GM23338 (cell line): ENCODE measurements around the gene HDAC9. TPM values are rescaled to one million over a fixed set of nuclear protein-coding genes. Genes with fewer than 3 reads are reported as not detected.

Experiments
- ATAC-seq: fragments of 200-7000 bp; cut with Tn5 transposase; 3 replicates; pipeline ENCODE4 v1.9.1; 2020
- DNase-seq: peaks from one replicate; pipeline ENCODE4 v3.0.0-alpha.2; 2015; ENCODE audit warnings: low spot score
- H2AFZ ChIP-seq: fragments of 200-600 bp; sonication (generic); 2 replicates; pipeline ENCODE4 v1.8.0; 2016; ENCODE audit warnings: antibody characterized with exemption, mild to moderate bottlenecking, moderate library complexity
- H3F3A ChIP-seq: fragments of 200-600 bp; sonication (generic); replicated peaks from 2 replicates; pipeline ENCODE4 v1.8.0; 2017; ENCODE audit warnings: antibody characterized with exemption, mixed run types, low read depth
- H3K27ac ChIP-seq: fragments of 200-600 bp; sonication (generic); 2 replicates; pipeline ENCODE4 v1.6.1; 2016; ENCODE audit warnings: low read depth
- H3K27me3 ChIP-seq: fragments of 200-600 bp; sonication (generic); 2 replicates; pipeline ENCODE4 v1.8.0; 2016; ENCODE audit warnings: mild to moderate bottlenecking, mixed run types, moderate library complexity; ENCODE audit not compliant: insufficient read depth
- H3K36me3 ChIP-seq: fragments of 200-600 bp; sonication (generic); 2 replicates; pipeline ENCODE4 v1.8.0; 2016; ENCODE audit warnings: mild to moderate bottlenecking; ENCODE audit not compliant: insufficient read depth
- H3K4me1 ChIP-seq: fragments of 200-600 bp; sonication (generic); 2 replicates; pipeline ENCODE4 v1.8.0; 2016; ENCODE audit warnings: mild to moderate bottlenecking, moderate library complexity; ENCODE audit not compliant: insufficient read depth
- H3K4me2 ChIP-seq: fragments of 200-600 bp; sonication (generic); 2 replicates; pipeline ENCODE4 v1.7.1; 2017; ENCODE audit warnings: mixed run types
- H3K4me3 ChIP-seq: fragments of 200-600 bp; sonication (generic); 2 replicates; pipeline ENCODE4 v1.6.1; 2016; ENCODE audit warnings: mixed run types
- H3K79me2 ChIP-seq: fragments of 200-600 bp; sonication (generic); replicated peaks from 2 replicates; pipeline ENCODE4 v1.8.0; 2017; ENCODE audit warnings: mild to moderate bottlenecking; ENCODE audit not compliant: insufficient read depth
- H3K9me2 ChIP-seq: fragments of 200-600 bp; sonication (generic); 2 replicates; pipeline ENCODE4 v1.8.0; 2017; ENCODE audit not compliant: insufficient read depth
- H4K20me1 ChIP-seq: fragments of 200-600 bp; sonication (generic); replicated peaks from 2 replicates; pipeline ENCODE4 v1.8.0; 2017; ENCODE audit warnings: mild to moderate bottlenecking; ENCODE audit not compliant: insufficient read depth
- H3K27ac Mint-ChIP-seq: 2 replicates; pipeline ENCODE4 v1.8.0; 2020; ENCODE audit warnings: inconsistent platforms, mild to moderate bottlenecking, moderate library complexity, mixed read lengths
- H3K27me3 Mint-ChIP-seq: 3 replicates; pipeline ENCODE4 v1.8.0; 2022; ENCODE audit warnings: low read depth, mild to moderate bottlenecking, moderate library complexity, mixed read lengths, inconsistent platforms; ENCODE audit not compliant: insufficient read depth, poor library complexity
- H3K36me3 Mint-ChIP-seq: 3 replicates; pipeline ENCODE4 v1.8.0; 2021; ENCODE audit warnings: low read depth, mild to moderate bottlenecking, inconsistent platforms, moderate library complexity, mixed read lengths
- H3K4me1 Mint-ChIP-seq: 3 replicates; pipeline ENCODE4 v1.8.0; 2020; ENCODE audit warnings: mild to moderate bottlenecking, inconsistent platforms, mixed read lengths
- H3K4me3 Mint-ChIP-seq: 3 replicates; pipeline ENCODE4 v1.8.0; 2021; ENCODE audit warnings: moderate library complexity, mild to moderate bottlenecking, inconsistent platforms, mixed read lengths
- H3K9me3 Mint-ChIP-seq: 3 replicates; pipeline ENCODE4 v1.8.0; 2020; ENCODE audit warnings: moderate library complexity, mild to moderate bottlenecking, inconsistent platforms, mixed read lengths
- CTCF ChIP-seq, 2 experiments: fragments of 200-600 bp in 1 of 2; sonication (generic) in 1 of 2; conservative IDR thresholded peaks; 2 replicates each; pipeline versions ENCODE4 v1.5.1 to v1.6.1; 2016 to 2017; ENCODE audit warnings: antibody characterized with exemption in 2 of 2, low read depth in 2 of 2, mild to moderate bottlenecking in 2 of 2, moderate library complexity in 1 of 2
- ETS1 ChIP-seq: IDR thresholded peaks from 2 replicates; pipeline ENCODE4 v1.6.1; 2016; ENCODE audit warnings: antibody characterized with exemption
- EZH2 ChIP-seq: fragments of 200-600 bp; sonication (generic); IDR thresholded peaks from one replicate; pipeline ENCODE4 v1.8.0; 2017; ENCODE audit warnings: antibody characterized with exemption, mild to moderate bottlenecking, low read depth; ENCODE audit not compliant: unreplicated experiment
- JUNB ChIP-seq: IDR thresholded peaks from one replicate; pipeline ENCODE4 v1.6.1; 2016; ENCODE audit warnings: antibody characterized with exemption; ENCODE audit not compliant: unreplicated experiment
- NANOG ChIP-seq: IDR thresholded peaks from 2 replicates; pipeline ENCODE4 v1.6.1; 2016; ENCODE audit warnings: antibody characterized with exemption, borderline replicate concordance
- POLR2AphosphoS5 ChIP-seq: IDR thresholded peaks from 2 replicates; pipeline ENCODE4 v1.6.1; 2016; ENCODE audit warnings: antibody characterized with exemption, low read depth
- REST ChIP-seq: IDR thresholded peaks from one replicate; pipeline ENCODE4 v1.6.1; 2018; ENCODE audit warnings: antibody characterized with exemption; ENCODE audit not compliant: unreplicated experiment
- STAT1 ChIP-seq: IDR thresholded peaks from one replicate; pipeline ENCODE4 v1.6.1; 2016; ENCODE audit warnings: antibody characterized with exemption; ENCODE audit not compliant: unreplicated experiment
- ZNF114 ChIP-seq: fragments of 250-450 bp; sonication (Bioruptor Pico); IDR thresholded peaks from 2 replicates; pipeline ENCODE4 v1.5.0; 2020; ENCODE audit warnings: mild to moderate bottlenecking, moderate library complexity
- ZNF331 ChIP-seq: fragments of 250-450 bp; sonication (Bioruptor Pico); IDR thresholded peaks from 2 replicates; pipeline ENCODE4 v1.5.0; 2020; ENCODE audit warnings: low read depth, mild to moderate bottlenecking, moderate library complexity
- polyA plus RNA-seq: library from polyadenylated mRNA; unstranded; fragments of >200 nt; fragmentation: Nextera tagmentation; extraction: Ambion mirVana; gene quantifications from 2 replicates; pipeline ENCODE4 v1.2.1, GENCODE V29; 2016
- total RNA-seq: library from RNA; depleted of rRNA; stranded (reverse); fragments of >200 nt; shearing (Covaris generic); gene quantifications from 2 replicates; pipeline ENCODE4 v1.2.3, GENCODE V29; 2014

Gene HDAC9
- total and polyA plus RNA-seq, 2 experiments from 2014 or later: 8.3 to 18.5 TPM

- Histone ChIP-seq H4K20me1 (no peaks in the 10 kb centered on the region), H3K36me3 (no peaks in the 10 kb centered on the region), H3K79me2 (no peaks in the 10 kb centered on the region), H3K4me2 (no peak overlapping the region), H3K27me3 (no peaks in the 10 kb centered on the region), H3K4me3 (no peak overlapping the region), H3K27ac (no peak overlapping the region), H3K4me1 (no peaks in the 10 kb centered on the region), H3F3A (no peaks in the 10 kb centered on the region), H3K9me2 (no peaks in the 10 kb centered on the region), H2AFZ (no peak overlapping the region)
- ATAC-seq (no peak), DNase-seq (no peak)
- no peaks in the 10 kb centered on the region for H3K9me3 Mint-ChIP-seq
- H3K4me1 Mint-ChIP-seq: peaks cover 10% of the 10 kb centered on the region
- no peaks in the 10 kb centered on the region for H3K27me3 Mint-ChIP-seq
- TF ChIP-seq CTCF (conservative IDR thresholded peaks at IDR 0.05; ENCODE audit: low read depth in 2 of 2) (no peak), JUNB (no peak), ETS1 (no peak), STAT1 (no peak), REST (no peak), ZNF114 (no peak), EZH2 (no peak)
- no peak overlapping the region for H3K4me3 Mint-ChIP-seq
- H3K27ac Mint-ChIP-seq: no peak overlapping the region
- H3K36me3 Mint-ChIP-seq: peaks cover 5% of the 10 kb centered on the region; the same call in 1 of the 3 replicates
Observed at GRCh38 chr7:18573410-18574234, 78.1 kb downstream of the HDAC9 start.

DNA sequence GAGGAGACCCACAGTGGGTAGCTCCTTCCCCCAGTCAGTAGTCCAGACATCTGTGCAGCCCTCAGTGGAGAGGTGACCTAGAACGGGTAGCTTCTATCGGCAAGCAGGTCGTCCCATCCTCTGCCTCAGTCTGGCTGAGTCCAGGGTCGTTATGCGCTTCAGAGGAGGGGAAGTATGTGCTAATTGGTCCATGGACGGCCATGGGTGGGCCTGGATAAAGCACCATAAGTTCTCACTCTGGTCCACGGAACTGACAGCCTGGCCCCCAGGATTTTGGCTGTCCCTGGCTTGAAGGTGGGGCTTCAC is 78.6 kb downstream of the HDAC9 start:
- no peaks in the 10 kb centered on the region for H3K36me3 ChIP-seq
- H3K4me1 ChIP-seq: no peaks in the 10 kb centered on the region
- no peaks in the 10 kb centered on the region for H3K79me2 ChIP-seq
- Mint-ChIP-seq H3K27me3 (no peaks in the 10 kb centered on the region), H3K4me3 (no peak overlapping the region), H3K4me1 (peaks cover 15% of the 10 kb centered on the region), H3K36me3 (peaks cover 5% of the 10 kb centered on the region; the same call in 1 of the 3 replicates), H3K9me3 (no peaks in the 10 kb centered on the region), H3K27ac (no peak overlapping the region)
- no peak overlapping the region for H3K4me2 ChIP-seq
- ATAC-seq (no peak), DNase-seq (no peak)
- no peaks in the 10 kb centered on the region for H3F3A ChIP-seq
- H3K9me2 ChIP-seq: no peaks in the 10 kb centered on the region
- H4K20me1 ChIP-seq: no peaks in the 10 kb centered on the region
- no peak overlapping the region for H2AFZ ChIP-seq
- no peak overlapping the region for H3K4me3 ChIP-seq
- H3K27ac ChIP-seq: no peak overlapping the region
- no peaks in the 10 kb centered on the region for H3K27me3 ChIP-seq
- TF ChIP-seq EZH2: no peak
- TF ChIP-seq REST: no peak
- no peak for TF ChIP-seq ZNF331
- TF ChIP-seq NANOG: no peak
- TF ChIP-seq POLR2AphosphoS5: no peak
